Upper lobe of left lung (tissue), 4 donors: ENCODE data around the gene HOXD13.

Experiments
- POLR2A ChIP-seq, 4 donors: fragments of 450-650 bp; IDR thresholded peaks; one replicate each; pipeline ENCODE4 v1.5.1; 2016 to 2017; ENCODE audit warnings: antibody characterized with exemption in 4 of 4, mild to moderate bottlenecking in 2 of 4
- POLR2AphosphoS5 ChIP-seq, 2 donors: sonication (generic); formaldehyde crosslinking; IDR thresholded peaks; one replicate each; pipeline ENCODE4 v1.5.1; 2017; ENCODE audit warnings: antibody characterized with exemption in 2 of 2
- TF ChIP-seq, protein P1 (sequence below), 6 experiments: fragments of 450-650 bp in 4 of 6; fragments of 200-600 bp in 2 of 6; sonication (generic) in 2 of 6; IDR thresholded peaks; one replicate each; pipeline ENCODE4 v1.5.1; 2016 to 2019; ENCODE audit warnings: antibody characterized with exemption in 6 of 6

DNA sequence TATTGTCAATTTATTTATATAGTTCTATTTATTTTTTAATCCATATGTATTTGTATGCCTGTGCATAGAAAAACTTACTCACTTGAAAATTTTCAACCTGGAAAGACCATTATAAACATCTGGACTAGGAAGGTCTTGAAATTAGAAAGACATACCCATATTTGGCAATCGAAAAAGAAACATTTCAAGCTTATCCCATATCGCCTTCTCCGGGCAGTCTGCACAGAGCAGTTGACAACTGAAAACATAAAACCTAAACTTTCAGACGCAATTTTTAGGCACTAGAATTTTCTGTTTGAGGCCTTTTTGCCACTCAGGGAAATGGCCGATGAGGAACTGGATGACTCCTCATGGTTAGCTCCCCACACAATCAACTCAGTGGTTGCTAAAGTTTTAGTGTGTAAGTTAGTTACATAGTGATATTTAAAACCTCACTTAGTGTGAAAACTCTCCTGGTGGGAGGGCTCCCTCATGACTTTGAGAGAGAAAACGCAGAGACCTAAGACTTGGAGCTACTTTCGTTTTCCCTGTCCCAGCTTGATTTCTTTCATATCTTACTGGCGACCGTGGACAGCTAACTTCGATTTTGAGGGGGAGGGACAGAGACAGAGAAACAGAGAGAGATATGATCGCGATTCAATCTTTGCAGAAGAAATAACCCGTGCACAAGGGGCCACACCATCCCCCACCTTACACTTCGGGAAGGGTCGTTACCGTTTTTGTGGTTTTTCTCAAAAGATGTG is 3.9 kb downstream of the HOXD13 start:
- TF ChIP-seq, protein P1, sequence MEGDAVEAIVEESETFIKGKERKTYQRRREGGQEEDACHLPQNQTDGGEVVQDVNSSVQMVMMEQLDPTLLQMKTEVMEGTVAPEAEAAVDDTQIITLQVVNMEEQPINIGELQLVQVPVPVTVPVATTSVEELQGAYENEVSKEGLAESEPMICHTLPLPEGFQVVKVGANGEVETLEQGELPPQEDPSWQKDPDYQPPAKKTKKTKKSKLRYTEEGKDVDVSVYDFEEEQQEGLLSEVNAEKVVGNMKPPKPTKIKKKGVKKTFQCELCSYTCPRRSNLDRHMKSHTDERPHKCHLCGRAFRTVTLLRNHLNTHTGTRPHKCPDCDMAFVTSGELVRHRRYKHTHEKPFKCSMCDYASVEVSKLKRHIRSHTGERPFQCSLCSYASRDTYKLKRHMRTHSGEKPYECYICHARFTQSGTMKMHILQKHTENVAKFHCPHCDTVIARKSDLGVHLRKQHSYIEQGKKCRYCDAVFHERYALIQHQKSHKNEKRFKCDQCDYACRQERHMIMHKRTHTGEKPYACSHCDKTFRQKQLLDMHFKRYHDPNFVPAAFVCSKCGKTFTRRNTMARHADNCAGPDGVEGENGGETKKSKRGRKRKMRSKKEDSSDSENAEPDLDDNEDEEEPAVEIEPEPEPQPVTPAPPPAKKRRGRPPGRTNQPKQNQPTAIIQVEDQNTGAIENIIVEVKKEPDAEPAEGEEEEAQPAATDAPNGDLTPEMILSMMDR (IDR thresholded peaks at IDR 0.05) = no peak
- TF ChIP-seq POLR2A (IDR thresholded peaks at IDR 0.05) (no peak), POLR2AphosphoS5 (IDR thresholded peaks at IDR 0.05) (no peak)
